Esophagus muscularis mucosa (tissue), 4 donors: ENCODE data around the gene TNIP3.

Source experiments
- EP300 ChIP-seq: sonication (generic); formaldehyde crosslinking; IDR thresholded peaks from one replicate; pipeline ENCODE4 v1.6.1; 2017; ENCODE audit warnings: antibody characterized with exemption
- POLR2A ChIP-seq: fragments of 450-650 bp; IDR thresholded peaks from one replicate; pipeline ENCODE4 v1.6.1; 2017; ENCODE audit warnings: antibody characterized with exemption, moderate library complexity, mild to moderate bottlenecking, low read depth
- TF ChIP-seq, protein P1 (sequence below), 3 experiments: fragments of 200-600 bp in 2 of 3; fragments of 450-650 bp in 1 of 3; sonication (generic) in 2 of 3; IDR thresholded peaks; one replicate each; pipeline ENCODE4 v1.5.1; 2017 to 2019; ENCODE audit warnings: antibody characterized with exemption in 3 of 3, mild to moderate bottlenecking in 2 of 3, moderate library complexity in 1 of 3

GRCh38 chr4:121200795-121201472, 36.8 kb upstream of the TNIP3 start:
- TF ChIP-seq, protein P1, sequence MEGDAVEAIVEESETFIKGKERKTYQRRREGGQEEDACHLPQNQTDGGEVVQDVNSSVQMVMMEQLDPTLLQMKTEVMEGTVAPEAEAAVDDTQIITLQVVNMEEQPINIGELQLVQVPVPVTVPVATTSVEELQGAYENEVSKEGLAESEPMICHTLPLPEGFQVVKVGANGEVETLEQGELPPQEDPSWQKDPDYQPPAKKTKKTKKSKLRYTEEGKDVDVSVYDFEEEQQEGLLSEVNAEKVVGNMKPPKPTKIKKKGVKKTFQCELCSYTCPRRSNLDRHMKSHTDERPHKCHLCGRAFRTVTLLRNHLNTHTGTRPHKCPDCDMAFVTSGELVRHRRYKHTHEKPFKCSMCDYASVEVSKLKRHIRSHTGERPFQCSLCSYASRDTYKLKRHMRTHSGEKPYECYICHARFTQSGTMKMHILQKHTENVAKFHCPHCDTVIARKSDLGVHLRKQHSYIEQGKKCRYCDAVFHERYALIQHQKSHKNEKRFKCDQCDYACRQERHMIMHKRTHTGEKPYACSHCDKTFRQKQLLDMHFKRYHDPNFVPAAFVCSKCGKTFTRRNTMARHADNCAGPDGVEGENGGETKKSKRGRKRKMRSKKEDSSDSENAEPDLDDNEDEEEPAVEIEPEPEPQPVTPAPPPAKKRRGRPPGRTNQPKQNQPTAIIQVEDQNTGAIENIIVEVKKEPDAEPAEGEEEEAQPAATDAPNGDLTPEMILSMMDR (IDR thresholded peaks at IDR 0.05) = no peak
- TF ChIP-seq POLR2A = no peak
- TF ChIP-seq EP300 = no peak
